GM12878 (cell line): ENCODE data around the gene CHST2. TPM values are rescaled to one million over a fixed set of nuclear protein-coding genes. Genes with fewer than 3 reads are reported as not detected.
A peak's percentile ranks its signal among the peaks of the same experiment; 100 is the strongest.

Experiments used
- E2F4 ChIP-seq: IDR thresholded peaks from 2 replicates; pipeline ENCODE4 v1.6.1; 2012; ENCODE audit warnings: low read depth, low read length, improper control_type of control experiment
- GABPA ChIP-seq: IDR thresholded peaks from 2 replicates; pipeline ENCODE4 v1.6.1; 2014; ENCODE audit warnings: antibody characterized with exemption, low read depth, mild to moderate bottlenecking, inconsistent platforms
- KDM1A ChIP-seq: fragments of 200-600 bp; sonication (generic); IDR thresholded peaks from 2 replicates; pipeline ENCODE4 v1.6.1; 2016; ENCODE audit warnings: borderline replicate concordance
- MAX ChIP-seq: IDR thresholded peaks from 2 replicates; pipeline ENCODE4 v1.6.1; 2012; ENCODE audit warnings: low read depth, low read length, improper control_type of control experiment
- NFXL1 ChIP-seq: fragments of 450-650 bp; IDR thresholded peaks from 2 replicates; pipeline ENCODE4 v1.6.1; 2017; ENCODE audit warnings: antibody characterized with exemption, mild to moderate bottlenecking, borderline replicate concordance
- NKRF ChIP-seq: fragments of 450-650 bp; conservative IDR thresholded peaks from 2 replicates; pipeline ENCODE4 v1.6.1; 2017; ENCODE audit warnings: mild to moderate bottlenecking, moderate library complexity
- PAX8 ChIP-seq: fragments of 450-650 bp; IDR thresholded peaks from 2 replicates; pipeline ENCODE4 v1.6.1; 2017; ENCODE audit warnings: mild to moderate bottlenecking, moderate library complexity
- RELA ChIP-seq: fragments of 450-650 bp; IDR thresholded peaks from 2 replicates; pipeline ENCODE4 v1.8.0; 2014; ENCODE audit warnings: borderline replicate concordance; ENCODE audit not compliant: partially characterized antibody
- REST ChIP-seq: IDR thresholded peaks from 2 replicates; pipeline ENCODE4 v1.6.1; 2012; ENCODE audit warnings: mild to moderate bottlenecking, low read depth, low read length
- SIX5 ChIP-seq: IDR thresholded peaks from 2 replicates; pipeline ENCODE4 v1.6.1; 2011; ENCODE audit warnings: mild to moderate bottlenecking, low read depth, low read length, moderate library complexity; ENCODE audit not compliant: severe bottlenecking
- SMAD5 ChIP-seq: IDR thresholded peaks from 2 replicates; pipeline ENCODE4 v1.6.1; 2016; ENCODE audit warnings: antibody characterized with exemption, low read depth
- SPI1 ChIP-seq: IDR thresholded peaks from 2 replicates; pipeline ENCODE4 v1.6.1; 2011; ENCODE audit warnings: low read depth, mild to moderate bottlenecking, low read length, moderate library complexity, borderline replicate concordance; ENCODE audit not compliant: insufficient read depth
- TBL1XR1 ChIP-seq: IDR thresholded peaks from 2 replicates; pipeline ENCODE4 v1.6.1; 2012; ENCODE audit warnings: low read depth, low read length, improper control_type of control experiment
- TCF3 ChIP-seq: IDR thresholded peaks from 2 replicates; pipeline ENCODE4 v1.6.1; 2012; ENCODE audit warnings: low read depth, mild to moderate bottlenecking, low read length, borderline replicate concordance; ENCODE audit not compliant: insufficient read depth
- TCF7 ChIP-seq: IDR thresholded peaks from 2 replicates; pipeline ENCODE4 v1.6.1; 2014; ENCODE audit warnings: antibody characterized with exemption, borderline replicate concordance
- YY1 ChIP-seq: IDR thresholded peaks from 2 replicates; pipeline ENCODE4 v1.6.1; 2011; ENCODE audit warnings: low read depth, mild to moderate bottlenecking, low read length
- ZNF592 ChIP-seq: fragments of 450-650 bp; IDR thresholded peaks from 2 replicates; pipeline ENCODE4 v1.6.1; 2017; ENCODE audit warnings: mild to moderate bottlenecking, moderate library complexity
- ZNF622 ChIP-seq: fragments of 450-650 bp; IDR thresholded peaks from 2 replicates; pipeline ENCODE4 v1.6.1; 2017; ENCODE audit warnings: mild to moderate bottlenecking, inconsistent platforms
- polyA plus RNA-seq, 11 experiments: library from polyadenylated mRNA; depleted of rRNA in 4 of 11; unstranded in 6 of 11; stranded (reverse) in 5 of 11; fragments of >200 nt; fragmentation: Nextera tagmentation in 4 of 11; fragmentation: Illumina TruSeq in 1 of 11; extraction: Ambion mirVana in 4 of 11; extraction: Trizol in 1 of 11; gene quantifications; 1 replicate in 1 of 11; 2 replicates in 10 of 11; pipeline versions ENCODE4 v1.2.1 to v1.2.3, GENCODE V29; 2011 to 2016; ENCODE audit warnings: inconsistent platforms in 2 of 11, missing spikeins in 2 of 11, low read depth in 1 of 11
- total RNA-seq, 4 experiments: library from RNA; depleted of rRNA in 3 of 4; stranded (reverse); fragments of >200 nt in 3 of 4; fragmentation: Illumina TruSeq in 1 of 4; extraction: Trizol in 1 of 4; gene quantifications; 2 replicates each; pipeline versions ENCODE4 v1.2.1 to v1.2.3, GENCODE V29; 2013 to 2021

Gene CHST2
- total and polyA plus RNA-seq, 10 of the 15 experiments (the other 5 are each of a cell fraction or from before 2014, with no cell fraction given): 1.6 to 37.2 (median 8.8) TPM

- no peak for TF ChIP-seq NKRF
- TF ChIP-seq SIX5: no peak
- TF ChIP-seq E2F4: no peak
- TF ChIP-seq TBL1XR1: peak; percentile 57; the same call in 1 of the 2 replicates
- TF ChIP-seq YY1: peak; percentile 50
- TF ChIP-seq RELA: peak; percentile 13
- peak; percentile 72; the same call in 1 of the 2 replicates for TF ChIP-seq ZNF592
- TF ChIP-seq SMAD5: no peak
- no peak for TF ChIP-seq REST
- no peak for TF ChIP-seq KDM1A
- no peak for TF ChIP-seq ZNF622
- TF ChIP-seq SPI1: peak; percentile 96
- TF ChIP-seq PAX8: no peak
- TF ChIP-seq TCF3: peak; percentile 77; the same call in 1 of the 2 replicates
- no peak for TF ChIP-seq TCF7
- TF ChIP-seq NFXL1: no peak
- no peak for TF ChIP-seq GABPA
- TF ChIP-seq MAX: no peak
Observed at GRCh38 chr3:143081844-143082778, 37.5 kb upstream of the CHST2 start (continued).
